ENCODE results near the gene ACACA. TPM values are rescaled to one million over a fixed set of nuclear protein-coding genes. Genes with fewer than 3 reads are reported as not detected.
A peak's percentile ranks its signal among the peaks of the same experiment; 100 is the strongest.

The ACACA gene
- total RNA-seq, 1 donor from 2014 or later = 29.2 TPM

DNA sequence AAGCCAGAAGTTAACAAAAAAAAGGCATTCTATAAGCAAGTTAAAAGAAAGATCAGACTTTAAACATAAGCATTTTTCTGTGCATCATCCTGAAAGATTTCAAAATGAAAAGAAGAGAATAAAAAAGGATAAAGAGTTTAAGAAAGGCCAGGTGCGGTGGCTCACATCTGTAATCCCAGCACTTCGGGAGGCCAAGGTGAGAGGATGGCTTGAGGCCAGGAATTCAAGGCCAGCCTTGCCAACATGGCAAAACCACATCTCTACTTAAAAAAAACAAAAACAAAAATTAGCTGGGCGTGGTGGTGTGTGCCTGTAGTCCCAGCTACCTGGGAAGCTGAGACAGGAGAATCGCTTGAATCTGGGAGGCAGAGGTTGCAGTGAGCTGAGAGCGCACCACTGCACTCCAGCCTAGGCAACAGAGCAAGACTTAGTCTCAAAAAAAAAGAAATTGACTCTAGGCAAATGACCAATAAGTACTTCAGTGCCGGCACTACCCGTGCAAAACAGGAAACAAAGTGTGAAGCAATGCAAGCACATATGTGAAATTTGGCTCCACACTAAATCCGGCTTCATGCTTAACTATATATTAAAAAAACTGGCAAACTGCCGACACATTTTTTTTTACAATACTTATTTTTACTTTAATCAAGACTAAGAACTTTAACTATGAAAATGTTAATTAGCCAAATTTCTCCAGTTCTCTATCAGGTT, 114.1 kb downstream of the ACACA start:
- peak; percentile 72 to 73 for DNase-seq (ENCODE audit: low read depth in 2 of 2)

DNA sequence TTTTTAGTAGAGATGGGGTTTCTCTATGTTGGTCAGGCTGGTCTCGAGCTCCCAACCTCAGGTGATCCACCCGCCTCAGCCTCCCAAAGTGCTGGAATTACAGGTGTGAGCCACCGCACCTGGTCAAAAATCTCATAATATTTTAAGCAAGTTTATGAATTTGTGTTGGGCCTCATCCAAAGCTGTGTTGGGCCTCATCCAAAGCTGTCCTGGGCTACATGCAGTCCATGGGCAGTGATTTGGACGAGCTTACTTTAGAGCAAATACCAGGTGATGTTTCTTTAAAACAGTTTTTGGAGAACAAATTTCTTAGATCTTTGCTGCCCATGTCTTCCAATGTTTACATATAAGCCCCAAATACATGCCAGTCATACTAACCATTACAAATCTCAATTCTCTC, 115.3 kb downstream of the ACACA start:
- DNase-seq (ENCODE audit: low read depth in 2 of 2) = peak in 1 of 2 donors; percentile 51

DNA sequence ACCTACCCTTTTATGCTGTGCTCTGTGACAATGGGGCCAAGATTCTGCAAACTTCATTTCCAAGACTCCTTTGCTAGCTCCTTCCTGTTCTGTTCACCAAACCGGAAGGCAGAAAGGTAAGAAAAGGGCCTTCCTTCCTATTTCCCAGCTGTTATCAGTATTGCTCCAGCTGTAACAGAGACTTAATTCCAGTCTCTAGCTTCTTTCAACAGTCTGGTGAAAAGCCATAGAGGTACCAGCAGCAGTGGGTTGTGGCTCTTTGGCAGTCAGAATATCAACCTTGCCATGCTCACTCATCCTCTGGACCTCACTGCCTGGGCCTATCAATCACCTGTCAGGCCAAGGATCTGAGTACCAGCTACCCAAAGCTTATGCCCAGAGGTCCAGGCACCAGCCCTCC, 120.2 kb downstream of the ACACA start:
- no peak for DNase-seq (ENCODE audit: low read depth in 2 of 2)

DNA sequence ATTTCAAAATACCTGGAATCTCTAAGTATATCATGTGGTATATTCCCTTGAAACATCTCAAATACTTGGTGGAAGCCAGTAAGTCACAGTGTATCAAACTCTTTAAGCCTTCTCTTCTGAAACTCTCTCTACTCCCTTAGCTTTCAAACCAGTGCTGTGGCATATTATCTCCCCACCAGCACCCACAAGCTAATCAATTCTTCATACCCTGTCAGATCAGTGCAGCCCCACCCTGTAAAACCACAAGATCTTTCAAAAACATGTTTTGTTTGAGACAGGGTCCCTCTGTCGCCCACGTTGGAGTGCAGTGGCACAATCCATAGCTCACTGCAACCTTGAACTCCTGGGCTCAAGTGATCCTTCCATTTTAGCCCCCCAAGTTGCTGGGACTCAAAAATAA, 122.4 kb downstream of the ACACA start:
- no peak for DNase-seq (ENCODE audit: low read depth in 2 of 2)

DNA sequence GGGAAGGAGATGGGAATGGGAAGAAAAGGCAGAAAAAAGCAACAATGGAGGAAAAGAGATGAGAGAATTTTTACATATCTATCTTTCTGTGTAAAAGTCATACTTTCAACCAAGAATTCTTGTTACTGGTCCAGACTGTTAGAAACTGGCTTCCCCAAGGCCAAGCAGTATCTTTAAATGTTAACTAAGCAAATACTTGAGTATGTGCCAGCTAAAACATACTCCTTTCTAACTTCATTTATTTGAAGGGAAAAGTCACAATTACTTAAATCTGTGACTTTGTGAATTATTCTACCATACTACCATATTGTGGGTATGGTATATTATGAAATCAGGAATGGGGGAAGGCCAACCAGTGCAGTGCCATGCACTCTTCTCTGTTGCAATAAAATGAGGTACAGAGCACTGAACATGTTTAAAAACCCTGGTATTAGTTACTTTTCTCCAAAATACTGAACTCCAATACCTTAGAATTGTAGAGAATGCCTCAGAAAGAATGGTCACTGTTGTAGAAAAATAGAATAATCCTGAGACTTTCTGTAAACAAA, 123.1 kb downstream of the ACACA start:
- no peak for DNase-seq (ENCODE audit: low read depth in 2 of 2)

DNA sequence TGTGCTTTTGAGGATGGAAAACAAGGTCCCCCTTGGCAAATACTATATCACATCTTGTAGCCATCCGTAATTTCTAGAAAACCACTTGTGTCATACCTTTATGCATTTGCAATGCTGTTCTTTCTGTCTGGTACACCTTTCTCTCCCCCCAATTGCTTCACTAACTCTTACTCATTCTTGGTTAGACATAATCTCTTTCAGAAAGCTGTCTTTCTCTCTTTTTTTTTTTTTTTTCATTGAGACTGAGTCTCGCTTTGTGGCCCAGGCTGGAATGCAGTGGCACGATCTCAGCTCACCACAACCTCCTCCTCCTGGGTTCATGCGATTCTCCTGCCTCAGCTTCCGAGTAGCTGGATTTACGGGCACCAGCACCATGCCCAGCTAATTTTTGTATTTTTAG, 125.8 kb downstream of the ACACA start:
- DNase-seq (ENCODE audit: low read depth in 2 of 2) = no peak

DNA sequence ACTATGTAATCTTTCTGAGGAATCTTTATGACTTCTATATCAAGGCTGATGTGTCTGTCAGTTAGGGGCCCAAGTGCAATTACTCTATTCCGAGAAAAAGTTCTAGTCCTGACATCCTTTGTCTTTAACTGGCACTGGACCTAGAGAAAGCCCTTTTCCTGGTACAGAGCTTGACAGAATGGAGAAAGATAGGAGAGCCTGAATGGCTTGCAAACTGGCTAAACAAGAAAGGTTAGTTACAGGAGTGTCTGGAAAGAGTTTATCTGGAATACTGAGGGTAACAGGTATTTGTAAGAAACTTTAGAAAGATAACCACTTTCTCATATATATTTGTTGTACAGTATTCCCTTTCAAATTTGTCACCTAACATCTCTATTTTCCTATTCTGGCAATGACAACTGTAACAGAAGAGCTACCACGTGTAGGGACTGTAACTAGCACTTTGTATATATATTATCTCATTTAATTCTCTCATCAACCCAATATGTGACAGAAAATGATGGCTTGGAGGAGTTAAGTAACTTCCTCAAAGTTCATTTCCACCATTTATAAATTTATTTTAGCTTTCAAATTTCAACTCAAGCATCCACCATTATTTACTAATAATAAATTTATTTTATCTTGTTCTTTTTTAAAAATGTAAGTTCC, 128.3 kb downstream of the ACACA start:
- no peak for DNase-seq (ENCODE audit: low read depth in 2 of 2)

DNA sequence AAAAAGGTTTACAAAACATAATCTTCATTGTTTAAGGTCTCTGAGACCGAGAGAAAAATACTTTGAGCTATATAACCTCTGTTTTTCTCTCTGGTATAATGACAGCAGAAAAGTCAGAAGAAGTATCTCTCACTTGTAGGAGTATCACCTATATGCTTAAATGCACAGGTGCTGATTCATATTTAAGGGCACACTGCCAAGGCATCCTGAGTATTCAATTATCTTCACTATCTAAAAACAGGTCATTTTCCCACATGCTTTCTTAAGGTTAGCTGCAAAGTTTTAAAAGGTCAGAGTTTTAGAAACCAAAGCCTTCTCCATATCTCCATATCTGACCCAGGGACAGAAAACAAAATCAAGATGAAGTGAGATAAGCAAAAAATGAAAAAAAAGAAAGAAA, 130.2 kb downstream of the ACACA start:
- peak in 1 of 2 donors; percentile 5 for DNase-seq (ENCODE audit: low read depth in 2 of 2)

DNA sequence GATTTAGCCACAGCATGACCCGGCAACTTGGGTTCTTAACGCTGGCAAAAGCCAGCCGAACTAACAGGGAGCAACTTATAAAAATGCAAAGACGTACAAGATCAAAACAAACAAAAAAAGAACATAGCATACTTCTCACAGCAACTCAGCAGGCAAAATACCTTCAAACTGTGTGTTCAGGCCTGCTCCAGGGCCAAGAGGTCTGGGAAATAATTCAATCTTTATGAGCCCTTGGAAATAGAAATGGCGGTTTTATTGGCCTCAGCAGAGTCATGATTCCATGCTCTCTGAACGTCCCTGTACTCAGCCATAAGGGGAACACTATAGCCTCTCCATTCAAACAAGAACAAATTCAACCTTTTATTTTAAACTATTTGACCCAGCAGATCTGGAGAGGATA, 132.2 kb downstream of the ACACA start:
- no peak for DNase-seq (ENCODE audit: low read depth in 2 of 2)

DNA sequence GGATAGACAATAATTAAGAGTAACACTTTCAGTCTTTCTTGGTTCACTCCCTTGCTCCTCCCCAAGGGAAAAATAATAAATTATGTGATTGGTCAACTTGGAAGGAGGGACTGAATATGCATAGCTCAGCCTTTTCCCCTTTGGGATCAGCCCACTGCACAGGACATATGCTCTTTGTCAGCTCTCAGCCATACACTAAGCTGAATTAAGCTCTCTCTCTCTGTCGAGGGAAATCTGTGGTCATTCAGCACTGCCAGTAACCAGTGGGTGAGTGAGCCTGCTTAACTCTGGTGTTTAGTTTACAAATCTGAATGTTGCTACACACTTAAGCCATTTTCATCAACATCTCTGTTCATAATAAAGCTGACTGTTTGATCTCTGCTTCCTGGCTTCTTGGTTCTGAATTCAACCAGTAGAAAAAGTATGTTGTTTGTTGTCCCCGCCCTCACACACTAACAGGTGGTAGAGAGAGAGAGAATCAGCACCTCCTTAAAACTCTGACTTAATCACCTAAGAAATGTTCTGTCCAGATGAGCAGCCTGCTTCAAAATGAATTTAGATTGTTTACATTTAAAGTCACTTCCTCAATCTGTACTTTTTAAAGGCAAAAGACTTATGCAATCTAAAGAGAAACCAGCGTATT, 133.1 kb downstream of the ACACA start:
- peak; percentile 29 to 40 for DNase-seq (ENCODE audit: low read depth in 2 of 2)

DNA sequence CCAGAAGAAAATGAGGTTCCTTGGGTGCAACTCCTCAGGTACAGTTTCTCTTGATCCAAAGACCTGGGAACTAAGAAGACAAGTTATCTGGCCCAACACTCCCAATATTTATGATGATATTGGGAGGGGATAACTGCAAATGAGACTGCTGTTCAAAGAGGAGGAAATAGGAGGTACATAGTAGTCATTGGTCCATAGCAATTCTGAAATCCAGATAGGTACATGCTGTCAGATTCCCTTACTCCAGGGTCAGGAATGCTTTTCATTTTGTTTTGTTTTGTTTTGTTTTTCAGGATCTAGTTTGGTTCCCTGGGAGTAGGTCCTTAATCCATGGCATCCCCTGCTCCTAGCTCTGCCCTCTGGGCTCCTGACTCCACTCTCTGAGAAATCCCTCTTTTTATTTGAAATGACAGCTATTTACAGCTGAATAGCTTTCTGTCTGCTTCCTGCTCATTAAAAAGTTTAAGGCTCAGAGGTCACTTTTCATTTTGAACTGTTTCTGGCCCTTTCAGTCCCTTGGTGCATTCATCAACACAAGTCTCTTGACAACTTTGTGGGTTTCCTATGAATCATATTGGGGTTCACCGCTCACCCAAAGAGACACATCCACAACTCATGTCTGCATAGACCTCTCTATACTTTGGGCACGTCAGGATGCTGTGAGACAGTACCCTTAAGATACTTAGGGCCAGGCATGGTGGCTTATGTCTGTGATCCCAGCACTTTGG, 141.0 kb downstream of the ACACA start:
- DNase-seq (ENCODE audit: low read depth in 2 of 2) = no peak

DNA sequence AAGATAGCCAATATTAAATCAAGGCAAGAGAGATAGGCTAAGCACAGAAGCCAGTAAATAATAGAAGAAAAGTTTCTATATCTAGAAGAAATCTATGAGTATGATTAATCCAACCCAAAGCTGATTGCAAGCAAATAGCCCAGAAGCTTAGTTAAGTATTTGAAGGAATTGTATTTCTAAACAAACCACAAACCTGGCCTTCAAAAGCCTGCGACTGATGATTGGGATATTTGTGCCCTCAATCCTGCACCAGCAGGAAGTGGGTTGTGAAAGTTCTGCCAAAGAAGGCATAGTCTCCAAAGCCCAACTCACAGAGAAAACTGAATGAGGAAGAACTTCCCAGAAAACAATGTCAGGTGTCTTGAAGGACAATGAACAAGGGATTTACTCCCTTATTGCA, 145.3 kb downstream of the ACACA start:
- peak in 1 of 2 donors; percentile 5 for DNase-seq (ENCODE audit: low read depth in 2 of 2)

DNA sequence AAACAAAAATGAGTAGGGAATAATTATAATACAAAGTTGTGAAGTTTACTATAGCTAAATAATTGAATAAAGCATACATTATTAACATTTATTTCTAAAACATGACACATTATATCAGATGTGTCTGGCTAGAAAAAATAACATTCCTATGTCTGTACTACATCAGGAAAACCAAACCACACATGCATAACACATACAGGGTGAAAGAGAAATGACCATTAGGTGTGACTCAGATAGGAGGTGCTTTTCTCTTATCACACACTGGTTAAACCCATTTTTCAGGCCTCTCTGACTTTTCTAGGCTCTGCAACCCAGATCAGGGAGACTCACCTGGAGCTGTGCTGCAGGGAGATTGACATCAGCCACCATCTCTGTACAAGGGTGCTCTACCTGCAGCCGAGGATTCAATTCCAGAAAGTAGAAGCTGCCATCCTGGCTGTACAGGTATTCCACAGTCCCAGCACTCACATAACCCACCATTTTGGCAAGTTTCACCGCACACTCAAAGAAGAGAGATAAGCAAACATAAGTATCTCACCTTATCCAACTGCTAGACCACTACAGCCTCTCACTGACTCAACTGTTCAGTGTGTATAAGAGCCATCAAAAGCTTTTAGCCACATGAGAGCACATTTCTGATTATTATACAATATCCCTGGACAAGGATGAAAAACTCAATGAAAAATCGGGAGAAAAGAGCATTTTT, 147.5 kb downstream of the ACACA start:
- peak in 1 of 2 donors; percentile 36 for DNase-seq (ENCODE audit: low read depth in 2 of 2)

DNA sequence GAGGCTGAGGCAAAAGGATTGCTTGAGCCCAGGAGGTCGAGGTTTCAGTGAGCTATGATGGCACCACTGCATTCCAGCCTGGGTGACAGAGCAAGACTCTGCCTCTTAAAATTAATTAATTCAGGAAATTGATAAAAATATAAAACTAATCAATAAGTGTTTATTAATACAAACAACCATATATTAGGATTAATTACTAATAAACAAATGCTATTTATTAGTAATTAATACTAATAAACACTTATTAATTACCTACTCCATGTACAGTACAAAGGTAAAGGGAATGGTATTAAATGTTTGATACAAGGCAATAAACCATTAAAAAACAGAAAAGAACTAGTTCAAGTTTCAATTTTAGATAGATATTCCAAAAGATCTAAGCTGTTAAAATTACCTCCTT, 150.0 kb downstream of the ACACA start:
- no peak for DNase-seq (ENCODE audit: low read depth in 2 of 2)

DNA sequence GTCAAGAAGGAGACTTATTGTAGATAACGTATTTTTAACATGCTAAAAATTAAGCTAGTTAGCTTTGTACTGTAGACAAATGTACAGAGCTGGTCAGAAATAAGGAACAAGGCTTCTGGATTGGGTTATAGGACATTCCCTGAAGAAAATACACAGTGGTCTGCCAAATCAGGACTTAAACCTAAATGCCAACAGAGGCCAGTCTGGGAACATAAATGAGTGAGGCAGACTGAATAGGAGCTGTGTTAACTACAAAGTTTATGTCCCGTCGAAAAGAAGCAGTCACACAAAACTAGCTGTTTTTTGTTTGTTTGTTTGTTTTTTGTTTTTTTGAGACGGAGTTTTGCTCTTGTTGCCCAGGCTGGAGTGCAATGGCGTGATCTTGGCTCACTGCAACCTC, 151.2 kb downstream of the ACACA start:
- no peak for DNase-seq (ENCODE audit: low read depth in 2 of 2)

DNA sequence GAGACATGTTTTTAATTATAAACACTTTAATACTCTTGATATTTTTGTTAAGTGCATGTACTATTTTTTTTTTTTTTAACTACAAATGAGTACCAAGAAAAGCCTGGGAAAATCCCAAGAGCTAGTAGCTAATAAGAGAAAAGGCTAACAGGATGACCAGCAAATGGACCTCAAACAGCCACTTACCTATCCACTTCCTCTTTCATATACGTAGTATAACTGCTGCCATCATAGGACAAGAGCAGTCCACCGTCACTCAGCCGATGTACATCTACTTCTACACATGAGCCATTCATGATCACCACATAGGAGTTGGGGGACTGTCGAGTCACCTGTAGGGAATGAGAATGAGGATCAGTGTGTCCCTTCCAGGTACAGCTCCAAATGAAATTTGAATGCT, 158.8 kb downstream of the ACACA start:
- DNase-seq (ENCODE audit: low read depth in 2 of 2) = no peak

DNA sequence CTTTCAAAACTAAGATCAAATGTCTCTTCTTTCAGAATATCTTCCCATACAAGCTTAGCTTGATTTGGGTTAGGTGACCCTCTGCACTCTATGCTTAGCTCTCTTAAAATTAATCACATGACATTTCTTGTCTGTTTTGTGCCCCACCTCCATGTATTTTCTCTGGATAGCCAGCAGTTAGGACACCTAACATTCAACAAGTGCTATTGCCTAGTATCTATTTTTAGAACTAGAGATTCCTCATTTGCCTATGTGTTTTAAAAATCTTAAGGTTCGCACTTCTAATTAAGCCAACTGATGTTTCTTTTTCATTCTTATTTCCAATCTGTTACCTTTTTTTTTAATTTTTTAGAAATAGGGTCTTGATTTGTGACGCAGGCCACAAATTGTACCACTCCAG, 160.6 kb downstream of the ACACA start:
- DNase-seq (ENCODE audit: low read depth in 2 of 2) = no peak

DNA sequence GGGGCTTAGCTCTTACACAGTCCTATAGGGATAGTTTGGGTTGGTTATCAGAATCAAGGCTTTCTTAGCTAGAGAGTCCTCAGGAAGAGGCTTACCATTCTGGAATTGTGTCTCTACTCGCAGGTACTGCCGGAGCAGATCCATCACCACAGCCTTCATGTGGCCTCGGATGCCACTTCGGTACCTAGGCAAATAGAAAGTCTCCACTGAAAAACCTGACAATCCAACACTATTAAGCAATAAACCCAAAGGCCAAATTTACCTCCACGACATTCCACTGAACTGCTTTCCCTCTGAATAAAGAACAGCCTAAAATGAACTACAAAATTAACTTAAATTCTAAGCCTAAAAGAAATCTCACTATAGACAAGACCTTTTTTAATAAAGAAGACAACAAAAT, 166.3 kb downstream of the ACACA start:
- no peak for DNase-seq (ENCODE audit: low read depth in 2 of 2)

DNA sequence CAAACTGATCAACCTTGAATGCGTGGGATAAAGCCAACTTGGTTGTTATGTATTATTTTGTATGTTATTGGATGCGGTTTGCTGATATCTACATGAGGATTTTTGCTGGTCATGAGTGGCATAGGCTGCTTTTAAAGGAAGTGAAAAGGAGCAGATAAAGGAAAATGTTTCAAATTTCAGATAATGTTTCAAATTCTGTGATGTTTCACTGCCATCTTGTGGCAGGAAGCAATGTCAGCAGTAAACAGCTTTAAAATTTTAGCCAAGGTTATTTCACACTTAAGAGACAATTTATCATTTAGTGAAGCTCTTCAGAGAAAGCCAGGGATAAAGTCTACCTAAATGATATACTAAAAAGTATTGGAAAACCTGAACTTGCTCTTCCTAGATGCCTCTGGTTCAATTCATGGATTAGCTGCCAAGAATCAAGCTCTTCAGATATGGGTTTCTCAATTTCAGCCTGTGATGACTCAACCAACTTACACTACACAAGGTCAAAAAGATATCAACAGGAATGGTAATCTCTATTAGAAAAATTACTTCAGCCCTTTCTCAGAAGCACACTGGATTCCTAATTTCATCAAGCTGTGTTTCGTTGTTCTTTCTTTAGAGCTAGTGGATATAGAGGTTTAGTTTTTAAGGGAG, 166.8 kb downstream of the ACACA start:
- DNase-seq (ENCODE audit: low read depth in 2 of 2) = peak; percentile 32 to 57

DNA sequence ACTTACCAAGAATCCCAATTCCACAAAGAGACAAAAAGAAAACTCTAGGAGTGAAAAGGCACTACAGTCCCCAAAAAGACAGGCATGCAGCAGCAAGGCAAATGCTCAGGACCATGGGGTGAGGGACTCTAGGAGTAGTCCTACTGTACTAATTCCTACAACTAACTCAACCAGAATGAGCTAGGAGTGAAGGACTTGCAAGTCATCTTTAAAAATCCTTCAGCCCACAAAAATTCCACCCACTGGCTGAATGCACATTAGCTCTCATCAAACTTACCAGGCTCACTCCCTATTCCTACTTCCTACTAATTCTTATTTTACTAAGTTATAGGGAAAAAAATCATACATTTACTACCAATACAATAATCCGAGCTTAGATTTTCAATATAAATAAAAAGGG, 172.5 kb downstream of the ACACA start:
- no peak for DNase-seq (ENCODE audit: low read depth in 2 of 2)

DNA sequence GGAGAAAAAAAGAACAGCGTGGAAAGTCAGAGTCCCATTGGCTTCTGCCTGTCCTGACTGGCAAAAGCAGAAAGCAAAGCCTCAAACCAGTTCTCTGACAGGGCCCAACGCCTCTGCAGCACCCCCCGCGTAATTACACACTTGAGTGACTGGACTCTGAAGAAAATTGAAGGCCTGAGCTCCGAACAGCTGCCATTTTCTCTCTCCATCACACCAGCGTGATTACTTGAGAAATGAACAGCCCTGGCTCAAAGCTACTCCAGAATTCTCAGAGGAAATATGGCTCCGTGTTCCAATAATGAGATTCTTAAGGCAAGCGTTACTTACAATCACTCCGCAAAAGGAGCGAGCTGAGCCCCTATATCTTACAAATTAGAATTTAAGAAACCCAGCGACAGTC, 173.6 kb downstream of the ACACA start:
- DNase-seq (ENCODE audit: low read depth in 2 of 2) = no peak
